OCI-LY1 (cell line): ENCODE results near the gene CANT1.

ENCODE experiments used
- H2AFZ ChIP-seq: fragments of 200-600 bp; sonication (generic), shearing (Covaris generic); 2 replicates; pipeline ENCODE4 v1.6.0; 2014; ENCODE audit warnings: antibody characterized with exemption, mild to moderate bottlenecking, low read length
- H3F3A ChIP-seq: fragments of 200-600 bp; sonication (generic), shearing (Covaris generic); 2 replicates; pipeline ENCODE4 v1.6.0; 2014; ENCODE audit warnings: mild to moderate bottlenecking, antibody characterized with exemption, low read length, moderate library complexity; ENCODE audit not compliant: insufficient read depth
- H3K27ac ChIP-seq: fragments of 200-600 bp; sonication (generic); 2 replicates; pipeline ENCODE4 v1.5.1; 2014; ENCODE audit warnings: low read length, mixed run types, mild to moderate bottlenecking, low read depth; ENCODE audit not compliant: poor library complexity, severe bottlenecking
- H3K27me3 ChIP-seq: fragments of 200-600 bp; sonication (generic); 2 replicates; pipeline ENCODE4 v1.6.0; 2014; ENCODE audit warnings: antibody characterized with exemption, mild to moderate bottlenecking, low read length, moderate library complexity; ENCODE audit not compliant: insufficient read depth
- H3K36me3 ChIP-seq: fragments of 200-600 bp; sonication (generic); 2 replicates; pipeline ENCODE4 v1.6.1; 2014; ENCODE audit warnings: mild to moderate bottlenecking, antibody characterized with exemption, low read length, moderate library complexity, mixed read lengths; ENCODE audit not compliant: insufficient read depth
- H3K4me1 ChIP-seq: fragments of 200-600 bp; sonication (generic); 2 replicates; pipeline ENCODE4 v1.5.1; 2014; ENCODE audit warnings: mild to moderate bottlenecking, low read length, moderate library complexity; ENCODE audit not compliant: insufficient read depth, severe bottlenecking
- H3K4me2 ChIP-seq: fragments of 200-600 bp; sonication (generic), shearing (Covaris generic); 2 replicates; pipeline ENCODE4 v1.6.1; 2014; ENCODE audit warnings: low read length
- H3K4me3 ChIP-seq: fragments of 200-600 bp; sonication (generic); 2 replicates; pipeline ENCODE4 v1.5.1; 2014; ENCODE audit warnings: low read length, low read depth, mild to moderate bottlenecking, mixed read lengths; ENCODE audit not compliant: poor library complexity, severe bottlenecking
- H3K79me2 ChIP-seq: fragments of 200-600 bp; shearing (Covaris generic); 2 replicates; pipeline ENCODE4 v1.6.1; 2016; ENCODE audit warnings: mixed run types, low read length, mixed read lengths; ENCODE audit not compliant: insufficient read depth
- H3K9ac ChIP-seq: fragments of 200-600 bp; sonication (generic), shearing (Covaris generic); 2 replicates; pipeline ENCODE4 v1.6.1; 2014; ENCODE audit warnings: mild to moderate bottlenecking, low read length, mixed read lengths
- H3K9me2 ChIP-seq: fragments of 200-600 bp; sonication (generic), shearing (Covaris generic); 2 replicates; pipeline ENCODE4 v1.6.1; 2014; ENCODE audit warnings: low read depth, mild to moderate bottlenecking, low read length, mixed read lengths
- H3K9me3 ChIP-seq: fragments of 200-600 bp; shearing (Covaris generic); 2 replicates; pipeline ENCODE4 v1.6.1; 2014; ENCODE audit warnings: low read length, mixed read lengths
- H4K20me1 ChIP-seq: fragments of 200-600 bp; sonication (generic), shearing (Covaris generic); 2 replicates; pipeline ENCODE4 v1.6.0; 2016; ENCODE audit warnings: mild to moderate bottlenecking, low read length; ENCODE audit not compliant: insufficient read depth
- CTCF ChIP-seq: fragments of 200-600 bp; sonication (generic), shearing (Covaris generic); IDR thresholded peaks from 2 replicates; pipeline ENCODE4 v1.5.1; 2017; ENCODE audit warnings: mild to moderate bottlenecking, antibody characterized with exemption, low read length, moderate library complexity, mixed read lengths
- EZH2 ChIP-seq: fragments of 200-600 bp; sonication (generic), shearing (Covaris generic); IDR thresholded peaks from 2 replicates; pipeline ENCODE4 v1.8.0; 2017; ENCODE audit warnings: borderline replicate concordance, mixed run types, mild to moderate bottlenecking, antibody characterized with exemption, low read length, moderate library complexity, mixed read lengths

The CANT1 gene

GRCh38 chr17:79009397-79010303 is at the start of gene CANT1:
TSS of gene CANT1 (minus strand) at chr17:79009764. CDS start at chr17:78997622, 12,142 bp downstream.
- TF ChIP-seq EZH2, result no peak
- TF ChIP-seq CTCF, result no peak
- Histone ChIP-seq H2AFZ (peak within 1 kb of the TSS; percentile 51), H4K20me1 (no peaks in the 10 kb centered on the region), H3K9me2 (no peaks in the 10 kb centered on the region), H3K27me3 (no peaks in the 10 kb centered on the region), H3K79me2 (no peaks in the 10 kb centered on the region), H3K4me1 (peaks cover 23% of the 10 kb centered on the region), H3K4me2 (peak within 1 kb of the TSS; percentile 76), H3K9ac (peak within 1 kb of the TSS; percentile 92), H3K4me3 (peak within 1 kb of the TSS; percentile 93), H3F3A (no peaks in the 10 kb centered on the region), H3K36me3 (no peaks in the 10 kb centered on the region), H3K9me3 (peaks cover 11% of the 10 kb centered on the region; the same call in 1 of the 2 replicates), H3K27ac (no peak within 1 kb of the TSS)

- Histone ChIP-seq H3K4me1 (no peaks in the 10 kb centered on the region), H2AFZ (no peak overlapping the region), H3K4me2 (no peak overlapping the region), H3F3A (no peaks in the 10 kb centered on the region), H3K9me2 (no peaks in the 10 kb centered on the region), H3K9ac (no peak overlapping the region), H4K20me1 (no peaks in the 10 kb centered on the region), H3K36me3 (no peaks in the 10 kb centered on the region; the same call in 1 of the 2 replicates), H3K27ac (no peak overlapping the region), H3K4me3 (no peak overlapping the region), H3K27me3 (peaks cover 6% of the 10 kb centered on the region; the same call in 1 of the 2 replicates), H3K79me2 (no peaks in the 10 kb centered on the region), H3K9me3 (no peaks in the 10 kb centered on the region)
- no peak for TF ChIP-seq EZH2
These were observed 48.3 kb upstream of the CANT1 start for GRCh38 chr17:79057737-79058385.

- no peak overlapping the region for H3K4me2 ChIP-seq
- H3F3A ChIP-seq, result no peaks in the 10 kb centered on the region
- H3K27ac ChIP-seq, result no peak overlapping the region
- H4K20me1 ChIP-seq, result no peaks in the 10 kb centered on the region
- H3K9me2 ChIP-seq, result no peaks in the 10 kb centered on the region
- no peak overlapping the region for H3K4me3 ChIP-seq
- TF ChIP-seq EZH2, result no peak
- TF ChIP-seq CTCF, result no peak
- no peaks in the 10 kb centered on the region for H3K4me1 ChIP-seq
- H3K9me3 ChIP-seq, result no peaks in the 10 kb centered on the region
- H3K9ac ChIP-seq, result no peak overlapping the region
- peaks cover 6% of the 10 kb centered on the region; the same call in 1 of the 2 replicates for H3K27me3 ChIP-seq
- no peaks in the 10 kb centered on the region; the same call in 1 of the 2 replicates for H3K36me3 ChIP-seq
- H2AFZ ChIP-seq, result no peak overlapping the region
- H3K79me2 ChIP-seq, result no peaks in the 10 kb centered on the region
These were observed 45.6 kb upstream of the CANT1 start for GRCh38 chr17:79055197-79055596.
